HG03565 (cell line): Measurements from ENCODE around the gene ZBTB1.
"Not testable (repeated sequence)": the region's sequence is repeated elsewhere in the genome, so short reads cannot be mapped to it uniquely, and the experiment has no call there.

Experiments used
- ATAC-seq: cut with Tn5 transposase; IDR thresholded peaks from one replicate; pipeline ENCODE4 v1.9.1; 2021; ENCODE audit warnings: mild to moderate bottlenecking, moderate library complexity; ENCODE audit not compliant: unreplicated experiment

Gene ZBTB1

DNA sequence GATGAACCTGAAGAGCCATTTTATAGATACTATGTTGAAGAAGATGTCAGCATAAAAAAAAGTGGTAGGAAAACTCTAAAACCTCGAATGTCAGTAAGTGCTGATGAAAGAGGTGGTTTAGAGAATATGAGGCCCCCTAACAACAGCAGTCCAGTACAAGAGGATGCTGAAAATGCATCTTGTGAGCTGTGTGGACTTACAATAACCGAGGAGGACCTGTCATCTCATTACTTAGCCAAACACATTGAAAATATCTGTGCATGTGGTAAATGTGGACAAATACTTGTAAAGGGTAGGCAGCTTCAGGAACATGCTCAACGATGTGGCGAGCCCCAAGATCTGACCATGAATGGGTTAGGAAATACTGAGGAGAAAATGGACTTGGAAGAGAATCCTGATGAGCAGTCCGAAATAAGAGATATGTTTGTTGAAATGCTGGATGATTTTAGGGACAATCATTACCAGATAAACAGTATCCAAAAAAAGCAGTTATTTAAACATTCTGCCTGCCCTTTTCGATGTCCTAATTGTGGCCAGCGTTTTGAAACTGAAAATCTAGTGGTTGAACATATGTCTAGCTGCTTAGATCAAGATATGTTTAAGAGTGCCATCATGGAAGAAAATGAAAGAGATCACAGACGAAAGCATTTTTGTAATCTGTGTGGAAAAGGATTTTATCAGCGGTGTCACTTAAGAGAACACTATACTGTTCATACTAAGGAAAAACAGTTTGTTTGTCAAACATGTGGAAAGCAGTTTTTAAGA is 18.2 kb downstream of the ZBTB1 start:
- ATAC-seq, result no peak

DNA sequence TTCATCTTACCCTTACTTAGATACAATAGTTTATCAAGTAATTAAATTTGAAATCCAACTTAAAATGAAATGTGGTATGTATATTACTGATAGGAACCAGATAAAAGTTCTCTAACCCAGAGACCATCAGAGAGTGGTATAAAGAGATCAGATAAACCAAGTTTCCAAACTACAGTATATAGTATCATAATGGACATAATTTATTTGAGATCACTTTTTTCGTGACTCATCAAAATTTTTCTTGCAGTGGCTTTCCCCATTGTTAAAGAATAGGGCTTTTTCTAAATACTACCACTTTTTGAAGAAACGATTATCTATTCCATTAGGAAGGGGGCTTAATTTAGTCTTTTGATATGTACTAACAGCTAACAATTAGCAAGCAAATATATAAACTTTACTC is 20.8 kb downstream of the ZBTB1 start:
- ATAC-seq, result no peak

DNA sequence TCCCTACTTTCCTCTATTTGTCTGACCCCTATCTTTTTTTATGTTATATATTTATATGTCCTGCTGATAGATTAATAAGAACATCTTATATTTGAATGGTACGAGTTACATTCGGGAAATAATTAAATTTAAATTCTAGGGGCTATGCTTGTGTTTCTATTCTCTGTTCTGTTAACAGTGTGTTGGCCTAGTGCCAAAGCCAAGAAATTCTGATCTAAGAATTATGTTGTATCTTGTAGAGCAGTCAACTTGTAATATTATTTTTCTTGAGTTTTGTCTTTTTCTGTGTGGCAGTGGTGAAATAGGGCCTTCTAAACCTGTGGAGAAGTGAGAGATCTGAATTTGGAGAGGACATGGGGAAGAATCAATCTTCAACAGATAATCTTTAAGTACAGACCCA is 27.0 kb downstream of the ZBTB1 start:
- ATAC-seq, result no peak

DNA sequence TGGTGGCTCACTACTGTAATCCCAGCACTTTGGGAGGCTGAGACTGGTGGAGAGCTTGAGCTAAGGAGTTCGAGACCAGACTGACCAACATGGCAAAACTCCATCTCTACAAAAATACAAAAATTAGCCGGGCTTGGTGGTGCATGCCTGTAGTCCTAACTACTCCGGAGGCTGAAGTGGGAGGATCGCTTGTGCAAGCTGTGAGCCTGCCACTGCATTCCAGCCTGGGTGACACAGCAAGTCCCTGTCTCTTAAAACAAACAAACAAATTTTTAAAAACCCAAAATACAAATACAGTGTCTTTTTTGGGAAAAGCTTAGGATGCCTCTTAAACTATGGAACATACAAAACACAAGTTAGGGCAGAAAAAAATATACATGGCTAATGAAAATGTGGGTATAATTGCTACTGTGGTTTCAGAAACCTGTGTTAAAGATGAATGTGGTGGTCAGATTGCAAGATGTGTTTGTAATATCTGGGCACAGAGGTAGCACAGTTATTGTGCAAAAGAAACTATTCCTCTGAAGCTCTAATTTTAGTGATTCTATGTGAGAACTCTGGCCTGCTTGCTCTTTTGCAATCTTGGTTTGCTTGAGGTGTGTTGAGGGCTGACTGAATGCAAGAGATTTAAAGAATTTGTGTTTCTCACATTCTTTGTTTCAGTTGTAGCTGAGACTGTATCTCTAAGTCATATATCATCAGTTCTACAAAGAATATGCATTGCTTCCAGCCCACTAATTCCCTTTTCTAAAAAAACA is 32.1 kb downstream of the ZBTB1 start:
- no peak for ATAC-seq

DNA sequence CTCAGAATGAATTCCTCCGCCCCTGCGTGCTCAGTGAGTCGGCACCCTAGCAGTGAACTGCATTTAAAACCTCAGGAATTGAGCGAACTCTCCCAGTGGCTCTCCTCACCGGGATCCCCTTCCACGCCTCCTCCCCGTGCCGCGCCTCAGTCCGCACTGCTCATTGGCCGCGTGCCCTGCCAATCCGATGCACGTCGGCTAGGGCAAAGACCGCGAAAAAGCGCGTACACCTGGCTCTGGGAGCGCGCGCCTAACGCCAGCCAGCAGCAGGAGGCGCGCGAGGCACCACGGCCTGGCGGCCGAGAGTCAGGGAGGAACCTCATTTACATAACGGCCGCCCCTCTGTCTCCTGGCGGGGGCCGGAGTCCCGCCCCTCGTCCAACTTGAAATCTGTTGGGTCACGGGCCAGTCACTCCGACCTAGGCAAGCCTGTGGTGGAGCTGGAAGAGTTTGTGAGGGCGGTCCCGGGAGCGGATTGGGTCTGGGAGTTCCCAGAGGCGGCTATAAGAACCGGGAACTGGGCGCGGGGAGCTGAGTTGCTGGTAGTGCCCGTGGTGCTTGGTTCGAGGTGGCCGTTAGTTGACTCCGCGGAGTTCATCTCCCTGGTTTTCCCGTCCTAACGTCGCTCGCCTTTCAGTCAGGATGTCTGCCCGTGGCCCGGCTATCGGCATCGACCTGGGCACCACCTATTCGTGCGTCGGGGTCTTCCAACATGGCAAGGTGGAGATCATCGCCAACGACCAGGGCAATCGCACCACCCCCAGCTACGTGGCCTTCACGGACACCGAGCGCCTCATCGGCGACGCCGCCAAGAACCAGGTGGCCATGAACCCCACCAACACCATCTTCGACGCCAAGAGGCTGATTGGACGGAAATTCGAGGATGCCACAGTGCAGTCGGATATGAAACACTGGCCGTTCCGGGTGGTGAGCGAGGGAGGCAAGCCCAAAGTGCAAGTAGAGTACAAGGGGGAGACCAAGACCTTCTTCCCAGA is 35.9 kb downstream of the ZBTB1 start, which contains the start of gene HSPA2:
Gene HSPA2, plus strand, starts transcription at position 534 of the 995 bp plus-strand sequence. Its CDS starts 109 bp downstream, at position 643.
- ATAC-seq, result peak; percentile 94

DNA sequence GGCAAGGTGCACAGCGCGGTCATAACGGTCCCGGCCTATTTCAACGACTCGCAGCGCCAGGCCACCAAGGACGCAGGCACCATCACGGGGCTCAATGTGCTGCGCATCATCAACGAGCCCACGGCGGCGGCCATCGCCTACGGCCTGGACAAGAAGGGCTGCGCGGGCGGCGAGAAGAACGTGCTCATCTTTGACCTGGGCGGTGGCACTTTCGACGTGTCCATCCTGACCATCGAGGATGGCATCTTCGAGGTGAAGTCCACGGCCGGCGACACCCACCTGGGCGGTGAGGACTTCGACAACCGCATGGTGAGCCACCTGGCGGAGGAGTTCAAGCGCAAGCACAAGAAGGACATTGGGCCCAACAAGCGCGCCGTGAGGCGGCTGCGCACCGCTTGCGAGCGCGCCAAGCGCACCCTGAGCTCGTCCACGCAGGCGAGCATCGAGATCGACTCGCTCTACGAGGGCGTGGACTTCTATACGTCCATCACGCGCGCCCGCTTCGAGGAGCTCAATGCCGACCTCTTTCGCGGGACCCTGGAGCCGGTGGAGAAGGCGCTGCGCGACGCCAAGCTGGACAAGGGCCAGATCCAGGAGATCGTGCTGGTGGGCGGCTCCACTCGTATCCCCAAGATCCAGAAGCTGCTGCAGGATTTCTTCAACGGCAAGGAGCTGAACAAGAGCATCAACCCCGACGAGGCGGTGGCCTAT is 36.8 kb downstream of the ZBTB1 start:
- ATAC-seq, result no peak

DNA sequence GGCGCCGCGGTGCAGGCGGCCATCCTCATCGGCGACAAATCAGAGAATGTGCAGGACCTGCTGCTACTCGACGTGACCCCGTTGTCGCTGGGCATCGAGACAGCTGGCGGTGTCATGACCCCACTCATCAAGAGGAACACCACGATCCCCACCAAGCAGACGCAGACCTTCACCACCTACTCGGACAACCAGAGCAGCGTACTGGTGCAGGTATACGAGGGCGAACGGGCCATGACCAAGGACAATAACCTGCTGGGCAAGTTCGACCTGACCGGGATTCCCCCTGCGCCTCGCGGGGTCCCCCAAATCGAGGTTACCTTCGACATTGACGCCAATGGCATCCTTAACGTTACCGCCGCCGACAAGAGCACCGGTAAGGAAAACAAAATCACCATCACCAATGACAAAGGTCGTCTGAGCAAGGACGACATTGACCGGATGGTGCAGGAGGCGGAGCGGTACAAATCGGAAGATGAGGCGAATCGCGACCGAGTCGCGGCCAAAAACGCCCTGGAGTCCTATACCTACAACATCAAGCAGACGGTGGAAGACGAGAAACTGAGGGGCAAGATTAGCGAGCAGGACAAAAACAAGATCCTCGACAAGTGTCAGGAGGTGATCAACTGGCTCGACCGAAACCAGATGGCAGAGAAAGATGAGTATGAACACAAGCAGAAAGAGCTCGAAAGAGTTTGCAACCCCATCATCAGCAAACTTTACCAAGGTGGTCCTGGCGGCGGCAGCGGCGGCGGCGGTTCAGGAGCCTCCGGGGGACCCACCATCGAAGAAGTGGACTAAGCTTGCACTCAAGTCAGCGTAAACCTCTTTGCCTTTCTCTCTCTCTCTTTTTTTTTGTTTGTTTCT is 37.6 kb downstream of the ZBTB1 start:
- no peak for ATAC-seq

DNA sequence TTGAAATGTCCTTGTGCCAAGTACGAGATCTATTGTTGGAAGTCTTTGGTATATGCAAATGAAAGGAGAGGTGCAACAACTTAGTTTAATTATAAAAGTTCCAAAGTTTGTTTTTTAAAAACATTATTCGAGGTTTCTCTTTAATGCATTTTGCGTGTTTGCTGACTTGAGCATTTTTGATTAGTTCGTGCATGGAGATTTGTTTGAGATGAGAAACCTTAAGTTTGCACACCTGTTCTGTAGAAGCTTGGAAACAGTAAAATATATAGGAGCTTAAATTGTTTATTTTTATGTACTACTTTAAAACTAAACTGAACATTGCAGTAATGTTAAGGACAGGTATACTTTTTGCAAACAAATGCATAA is 38.2 kb downstream of the ZBTB1 start:
- ATAC-seq, result no peak

DNA sequence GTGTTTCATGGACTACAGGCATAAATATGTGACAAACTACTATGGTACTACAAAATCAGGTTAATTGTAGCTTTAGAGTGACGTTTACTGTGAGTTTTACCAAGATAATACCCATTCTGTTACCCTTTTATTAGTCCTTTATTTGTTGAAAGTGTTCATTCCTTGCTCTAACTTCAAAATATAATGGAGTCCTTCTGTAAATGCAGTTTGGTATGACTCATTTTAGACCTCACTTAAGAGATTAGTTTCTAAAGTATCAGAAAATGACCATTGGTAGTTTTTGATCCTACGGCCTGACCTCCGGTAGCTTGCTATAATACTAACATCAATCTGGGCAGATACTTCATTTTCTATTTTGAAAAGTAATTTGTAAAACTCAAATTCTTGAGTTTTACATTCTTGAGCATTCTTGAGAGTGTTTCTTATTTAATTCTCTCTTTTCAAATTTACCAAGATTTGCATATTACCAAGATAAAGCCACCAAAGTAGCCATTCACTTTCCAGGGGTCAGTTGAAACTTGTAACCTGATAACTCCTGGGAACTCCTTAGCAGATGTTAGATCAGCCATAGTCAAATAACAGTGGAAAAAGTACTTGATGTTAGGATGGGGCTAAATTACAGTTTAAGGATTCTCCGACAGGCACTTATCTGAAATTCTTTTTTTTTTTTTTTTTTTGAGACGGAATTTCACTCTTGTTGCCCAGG is 40.2 kb downstream of the ZBTB1 start:
- no peak for ATAC-seq

DNA sequence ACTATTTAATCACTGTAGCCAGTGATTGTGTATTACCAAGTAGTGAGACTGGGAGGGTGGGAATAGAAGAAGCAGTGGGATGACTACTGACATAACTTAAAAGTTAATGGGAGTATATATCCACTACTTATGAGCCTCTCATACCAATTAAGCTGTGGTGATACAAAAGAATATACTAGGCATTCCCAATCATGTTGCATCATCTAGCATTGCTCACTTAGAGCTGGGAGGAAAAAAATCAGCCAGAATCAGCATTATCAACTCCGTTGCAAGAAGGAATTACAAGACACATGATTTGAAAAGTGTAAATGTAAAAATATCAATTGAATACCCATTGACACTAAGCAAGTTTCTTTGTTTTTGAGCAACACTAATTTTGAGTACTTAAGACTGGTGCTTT is 44.4 kb downstream of the ZBTB1 start:
- no peak for ATAC-seq

DNA sequence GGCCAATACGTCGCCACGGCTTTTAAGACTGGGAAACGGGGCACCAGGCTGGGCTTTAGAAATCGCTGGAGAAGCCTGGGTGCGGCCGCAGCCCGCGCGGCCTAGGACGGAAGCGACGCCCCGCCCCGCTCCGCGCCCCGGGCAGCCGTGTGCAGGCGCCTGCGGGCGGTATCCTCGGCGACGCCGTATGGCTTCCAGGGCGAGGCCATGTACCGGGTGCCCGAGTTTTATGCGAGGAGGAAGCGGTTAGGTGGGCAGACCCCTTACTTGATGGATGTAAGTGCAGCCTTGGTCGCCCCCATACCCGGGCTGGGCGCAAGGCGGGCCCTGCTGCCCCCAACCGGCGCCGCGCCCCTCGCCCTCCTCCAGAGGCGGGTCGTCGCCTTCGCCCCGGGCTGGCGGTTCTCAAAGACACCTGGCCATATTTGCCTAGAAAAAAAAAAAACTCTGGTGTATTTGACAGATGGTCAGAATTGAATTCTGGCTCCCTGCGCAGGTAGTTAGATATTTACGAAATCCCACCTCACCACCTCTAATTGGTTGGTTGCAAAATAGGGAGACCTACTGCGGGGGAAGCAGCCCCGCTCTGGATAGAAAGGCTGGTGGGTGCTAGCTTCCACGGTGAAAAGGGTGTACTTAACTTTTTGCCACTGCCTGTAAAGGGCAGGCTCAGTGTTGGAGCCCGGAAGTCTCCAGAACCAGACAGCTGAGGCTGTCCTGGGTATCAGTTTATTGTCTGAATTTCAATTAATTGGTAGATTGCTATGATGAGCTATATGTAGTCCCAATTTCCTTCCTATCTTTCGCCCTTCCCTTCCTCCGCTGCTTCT is 45.4 kb downstream of the ZBTB1 start, which contains the start of gene PPP1R36:
Gene PPP1R36, plus strand, starts transcription at position 171 of the 830 bp plus-strand sequence. Its CDS starts 37 bp downstream, at position 208.
- ATAC-seq, result no peak

DNA sequence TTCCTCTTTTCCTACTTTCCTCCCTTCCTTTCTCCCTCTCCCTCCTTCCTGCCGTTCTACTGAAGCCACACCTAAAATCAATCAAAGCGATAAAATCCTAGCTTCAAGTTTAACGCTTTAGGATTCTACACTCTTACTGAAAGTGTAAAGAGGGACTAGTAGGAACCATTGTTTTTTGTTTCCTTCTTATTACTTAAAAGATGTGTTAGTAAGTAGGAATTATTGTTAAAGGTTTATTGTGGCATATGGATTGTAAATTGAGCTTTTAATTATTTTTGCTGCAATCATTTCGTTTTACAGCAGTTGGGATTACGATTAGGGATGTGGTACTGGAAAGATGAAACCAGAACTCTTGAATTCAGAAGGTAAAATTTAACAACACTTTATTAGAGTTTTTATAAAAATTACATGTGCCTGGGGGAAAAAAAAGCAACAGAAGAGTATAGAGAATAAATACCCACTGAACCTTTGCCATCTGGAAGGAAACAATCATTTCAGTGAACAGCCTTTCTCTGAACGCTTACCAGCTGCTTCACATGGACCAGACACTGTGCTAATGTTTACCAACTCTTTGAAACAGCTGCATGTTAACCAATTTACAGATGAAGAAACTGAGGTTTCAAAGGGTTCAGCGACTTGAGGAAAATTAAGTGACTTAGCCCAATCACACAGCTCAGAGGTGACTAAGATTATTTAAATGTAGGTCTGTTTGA is 46.2 kb downstream of the ZBTB1 start:
- no peak for ATAC-seq

DNA sequence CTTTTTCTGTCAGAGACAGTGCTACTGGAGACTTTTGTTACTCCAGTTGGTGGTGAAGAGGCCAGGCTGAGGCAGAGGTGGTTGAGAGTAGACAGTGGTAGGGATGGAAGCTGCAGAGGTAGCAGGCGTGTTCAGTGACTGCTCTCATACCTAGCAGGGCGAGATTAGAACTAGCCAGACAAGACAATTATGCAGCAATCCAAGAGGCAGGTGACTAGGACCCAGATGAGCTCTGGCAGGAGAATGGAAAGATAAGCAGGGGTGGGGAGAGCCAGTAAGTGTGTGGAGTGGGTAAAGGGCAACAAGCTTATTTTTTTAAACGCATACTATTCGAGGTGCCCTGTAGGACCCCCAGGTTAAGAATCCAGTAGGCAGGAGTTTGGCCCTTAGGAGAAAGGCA is 50.0 kb downstream of the ZBTB1 start:
- no peak for ATAC-seq

DNA sequence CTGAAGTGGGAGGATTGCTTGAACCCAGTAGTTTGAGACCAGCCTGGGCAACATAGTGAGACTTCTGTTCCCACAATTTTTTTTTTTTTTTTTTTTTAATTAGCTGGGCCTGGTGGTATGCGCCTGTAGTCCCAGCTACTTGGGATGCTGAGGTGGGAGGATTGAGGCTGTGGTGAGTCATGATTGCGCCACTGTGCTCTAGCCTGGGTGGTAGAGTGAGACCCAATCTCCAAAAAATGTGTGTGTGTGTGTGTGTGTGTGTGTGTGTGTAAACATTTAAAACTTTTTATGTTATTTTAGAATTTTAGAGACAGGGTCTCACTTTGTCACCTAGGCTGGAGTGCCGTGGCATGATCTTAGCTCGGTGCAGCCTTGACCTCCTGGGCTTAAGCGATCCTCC is 52.0 kb downstream of the ZBTB1 start:
- ATAC-seq, result no peak

DNA sequence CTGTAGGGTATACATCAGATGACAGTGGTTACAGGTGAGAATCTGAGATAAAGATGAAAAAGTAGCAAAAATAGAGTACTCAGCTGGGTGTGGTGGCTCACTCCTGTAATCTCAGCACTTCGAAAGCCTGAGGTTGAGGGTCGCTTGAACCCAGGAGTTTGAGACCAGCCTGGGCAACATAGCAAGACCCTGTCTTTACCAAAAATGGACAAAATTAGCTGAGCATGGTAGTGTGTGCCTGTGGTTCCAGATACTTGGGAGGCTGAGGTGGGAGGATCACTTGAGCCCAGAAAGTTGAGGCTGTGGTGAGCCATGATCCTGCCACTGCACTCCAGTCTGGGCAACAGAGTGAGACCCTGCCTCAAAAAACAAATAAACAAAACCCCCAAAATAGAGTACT is 53.6 kb downstream of the ZBTB1 start:
- ATAC-seq, result not testable (repeated sequence)

DNA sequence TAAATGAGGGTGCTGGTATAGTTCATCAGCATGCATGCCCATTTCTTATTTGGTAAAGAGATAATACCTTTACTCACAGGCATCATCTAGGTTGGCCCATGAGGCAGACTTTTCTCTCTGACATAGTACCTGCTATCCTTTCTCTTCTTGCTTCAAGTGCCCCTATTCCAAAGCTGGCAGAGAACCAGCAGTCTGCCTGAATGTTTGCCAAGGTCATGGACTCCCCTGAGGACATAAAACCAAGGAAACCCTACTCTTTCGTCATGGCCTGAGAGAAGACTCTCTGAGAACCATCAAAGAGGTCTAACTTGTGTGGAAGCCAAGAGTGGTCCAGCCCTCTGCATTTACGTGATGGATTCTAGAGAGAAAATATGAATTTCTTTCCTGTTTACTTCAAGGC is 57.1 kb downstream of the ZBTB1 start:
- no peak for ATAC-seq

DNA sequence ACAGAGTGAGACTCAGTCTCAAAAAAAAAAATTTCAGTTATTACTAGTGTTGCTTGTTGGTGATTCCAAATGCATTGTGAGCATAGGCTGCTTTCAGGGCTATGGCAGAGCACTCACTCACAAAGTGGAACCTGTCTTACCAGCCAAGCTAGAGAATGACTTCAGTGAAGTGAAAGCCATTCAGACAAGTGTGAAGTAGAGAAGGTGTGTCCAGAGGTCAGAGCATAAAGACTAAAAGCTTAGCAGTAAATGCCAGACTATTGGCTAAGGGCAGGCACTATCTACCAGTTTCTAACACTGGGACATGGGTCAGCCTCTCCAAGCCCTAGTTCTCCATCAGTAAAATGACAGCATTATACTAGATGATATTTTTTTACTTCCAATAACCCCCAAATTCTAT is 57.9 kb downstream of the ZBTB1 start:
- no peak for ATAC-seq
